Right renal pelvis (tissue), 4 donors: ENCODE measurements around the gene TP53I11. TPM values are rescaled to one million over a fixed set of nuclear protein-coding genes. Genes with fewer than 3 reads are reported as not detected.

Experiments
- DNase-seq, 4 donors: peaks; one replicate each; pipeline ENCODE4 v3.0.0-alpha.2; 2013; ENCODE audit warnings: low read depth in 4 of 4, low spot score in 3 of 4, missing footprints in 1 of 4
- polyA plus RNA-seq, 4 donors: library from polyadenylated mRNA; unstranded; fragments of 120-200 nt; gene quantifications; one replicate each; pipeline ENCODE4 v1.2.1, GENCODE V29; 2013; ENCODE audit not compliant: insufficient read length in 4 of 4

Gene TP53I11
- polyA plus RNA-seq, 4 donors: 66.0 to 83.0 (median 74.4) TPM

- no peak for DNase-seq
Measured at GRCh38 chr11:44917741-44918140, 32.9 kb downstream of the TP53I11 start.

- no peak for DNase-seq
Measured at GRCh38 chr11:44916801-44917385, 33.8 kb downstream of the TP53I11 start.

GRCh38 chr11:44916331-44916730, 34.4 kb downstream of the TP53I11 start:
- no peak for DNase-seq

- DNase-seq: no peak
Measured at GRCh38 chr11:44915621-44916020, 35.1 kb downstream of the TP53I11 start.

- no peak for DNase-seq
Measured at GRCh38 chr11:44915004-44915403, 35.7 kb downstream of the TP53I11 start.

- DNase-seq: no peak
Measured at GRCh38 chr11:44914105-44914504, 36.6 kb downstream of the TP53I11 start.

GRCh38 chr11:44913502-44913901, 37.2 kb downstream of the TP53I11 start:
- DNase-seq: no peak

GRCh38 chr11:44912270-44912987, 38.3 kb downstream of the TP53I11 start:
- DNase-seq: no peak

GRCh38 chr11:44911029-44911814, 39.5 kb downstream of the TP53I11 start:
- peak; percentile 81 to 87 (median 85) for DNase-seq

GRCh38 chr11:44910591-44910990, 40.1 kb downstream of the TP53I11 start:
- DNase-seq: no peak

- no peak for DNase-seq
Measured at GRCh38 chr11:44909557-44909956, 41.1 kb downstream of the TP53I11 start.

- DNase-seq: no peak
Measured at GRCh38 chr11:44906649-44907048, 44.0 kb downstream of the TP53I11 start.

- DNase-seq: no peak
Measured at GRCh38 chr11:44905131-44905866, 45.4 kb downstream of the TP53I11 start.

- no peak for DNase-seq
Measured at GRCh38 chr11:44904261-44905020, 46.2 kb downstream of the TP53I11 start.

- no peak for DNase-seq
Measured at GRCh38 chr11:44903518-44903917, 47.2 kb downstream of the TP53I11 start.

GRCh38 chr11:44903035-44903434, 47.6 kb downstream of the TP53I11 start:
- no peak for DNase-seq

GRCh38 chr11:44901786-44902185, 48.9 kb downstream of the TP53I11 start:
- no peak for DNase-seq

- no peak for DNase-seq
Measured at GRCh38 chr11:44901120-44901633, 49.5 kb downstream of the TP53I11 start.

GRCh38 chr11:44899959-44900358, 50.7 kb downstream of the TP53I11 start:
- no peak for DNase-seq
